Mononuclear cell (primary cell): ENCODE measurements around the gene GPC6. TPM values are rescaled to one million over a fixed set of nuclear protein-coding genes. Genes with fewer than 3 reads are reported as not detected.

Experiments
- H3K27me3 ChIP-seq: 2 replicates; pipeline ENCODE4 v1.6.0; 2011; ENCODE audit warnings: low read length, control low read depth; ENCODE audit not compliant: insufficient read depth
- H3K4me1 ChIP-seq: 2 replicates; pipeline ENCODE4 v1.5.1; 2011; ENCODE audit warnings: mild to moderate bottlenecking, low read length, control low read depth; ENCODE audit not compliant: insufficient read depth
- H3K4me3 ChIP-seq: 2 replicates; pipeline ENCODE4 v1.5.1; 2011; ENCODE audit warnings: mild to moderate bottlenecking, low read length, moderate library complexity
- H3K9me3 ChIP-seq: 2 replicates; pipeline ENCODE4 v1.5.1; 2011; ENCODE audit warnings: low read depth, mild to moderate bottlenecking, control low read depth, low read length
- total RNA-seq: library from RNA; depleted of rRNA; stranded (reverse); fragments of >200 nt; gene quantifications from one replicate; pipeline ENCODE4 v1.2.3, GENCODE V29; 2012

GPC6 gene
- total RNA-seq, 1 donor = 0.31 TPM

DNA sequence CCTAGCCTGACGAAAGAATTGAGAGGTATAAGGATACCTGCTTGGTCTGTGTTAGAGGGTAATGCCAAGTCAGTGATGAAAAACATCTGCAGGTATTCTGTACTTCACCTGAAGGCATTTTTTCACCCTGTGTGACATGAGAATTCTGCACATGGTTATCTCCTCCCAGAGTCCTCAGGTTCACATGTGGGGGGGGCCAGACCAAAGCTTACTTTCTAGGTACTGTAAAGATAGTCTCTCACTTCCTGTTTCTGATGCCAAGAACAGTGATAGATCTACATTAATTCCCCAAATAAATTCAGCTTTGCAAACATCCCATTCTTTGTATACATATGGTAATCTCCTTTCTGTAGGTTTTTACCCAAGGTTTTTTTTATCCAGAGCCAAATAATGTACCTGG is 53.4 kb downstream of the GPC6 start:
- H3K9me3 ChIP-seq = no peaks in the 10 kb centered on the region
- no peak overlapping the region for H3K4me3 ChIP-seq
- H3K27me3 ChIP-seq = no peaks in the 10 kb centered on the region
- no peaks in the 10 kb centered on the region for H3K4me1 ChIP-seq

DNA sequence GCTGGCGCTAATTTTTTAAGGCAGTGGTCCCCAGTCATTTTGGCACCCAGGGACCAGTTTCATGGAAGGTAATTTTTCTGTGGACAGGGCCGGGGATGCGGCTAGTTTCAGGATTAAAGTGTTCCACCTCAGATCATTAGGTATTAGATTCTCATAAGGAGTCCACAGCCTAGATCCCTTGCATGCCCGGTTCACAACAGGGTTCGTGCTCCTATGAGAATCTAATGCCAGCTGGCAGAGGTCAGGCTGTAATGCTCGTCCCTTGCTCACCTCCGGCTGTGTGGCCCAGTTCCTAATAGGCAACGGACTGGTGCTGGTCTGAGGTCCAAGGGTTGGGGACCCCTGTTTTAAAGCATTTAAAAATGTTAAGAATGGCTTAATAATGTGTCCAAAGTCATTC is 54.1 kb downstream of the GPC6 start:
- Histone ChIP-seq H3K4me3 (no peak overlapping the region), H3K9me3 (no peaks in the 10 kb centered on the region), H3K4me1 (no peaks in the 10 kb centered on the region), H3K27me3 (no peaks in the 10 kb centered on the region)

DNA sequence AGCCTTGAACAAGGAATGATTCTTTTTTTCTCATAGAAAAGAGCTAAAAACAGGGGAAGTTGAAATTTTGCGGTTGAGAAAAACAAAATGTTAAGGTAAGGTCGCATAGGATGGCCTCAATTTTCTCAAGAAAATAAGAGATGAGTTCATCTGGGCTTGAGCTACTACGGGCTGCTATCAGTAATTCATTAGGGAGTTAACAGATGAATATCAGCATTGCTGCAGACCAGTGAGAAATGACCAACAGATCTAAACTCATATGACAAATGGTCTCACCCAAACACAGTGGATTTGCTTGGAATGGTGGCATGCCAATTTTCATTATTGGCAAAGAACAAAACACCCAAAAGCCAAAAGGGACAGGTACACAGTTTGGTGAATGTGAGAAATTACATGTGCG is 56.6 kb downstream of the GPC6 start:
- no peaks in the 10 kb centered on the region for H3K9me3 ChIP-seq
- H3K4me1 ChIP-seq = no peaks in the 10 kb centered on the region
- no peak overlapping the region for H3K4me3 ChIP-seq
- no peaks in the 10 kb centered on the region for H3K27me3 ChIP-seq

DNA sequence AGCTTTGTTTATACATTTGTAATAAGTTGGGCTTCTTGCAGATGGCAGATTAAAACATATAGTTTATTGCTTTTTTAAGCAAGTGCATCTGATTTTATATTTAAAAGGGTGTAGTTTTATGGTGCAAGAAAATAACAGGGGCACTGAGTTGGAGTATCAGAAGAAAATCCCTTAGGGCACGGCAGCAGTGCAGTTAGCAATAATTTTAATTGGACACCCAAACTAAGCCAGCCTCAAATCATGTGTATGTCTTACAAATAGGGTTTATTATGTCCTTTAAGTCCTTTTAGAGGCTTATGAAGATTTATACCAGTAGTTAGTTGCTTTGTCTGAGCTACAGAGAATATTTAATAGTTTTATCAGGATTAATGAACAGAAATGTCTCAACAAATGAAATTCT is 57.5 kb downstream of the GPC6 start:
- Histone ChIP-seq H3K27me3 (no peaks in the 10 kb centered on the region), H3K4me1 (no peaks in the 10 kb centered on the region), H3K9me3 (no peaks in the 10 kb centered on the region), H3K4me3 (no peak overlapping the region)

DNA sequence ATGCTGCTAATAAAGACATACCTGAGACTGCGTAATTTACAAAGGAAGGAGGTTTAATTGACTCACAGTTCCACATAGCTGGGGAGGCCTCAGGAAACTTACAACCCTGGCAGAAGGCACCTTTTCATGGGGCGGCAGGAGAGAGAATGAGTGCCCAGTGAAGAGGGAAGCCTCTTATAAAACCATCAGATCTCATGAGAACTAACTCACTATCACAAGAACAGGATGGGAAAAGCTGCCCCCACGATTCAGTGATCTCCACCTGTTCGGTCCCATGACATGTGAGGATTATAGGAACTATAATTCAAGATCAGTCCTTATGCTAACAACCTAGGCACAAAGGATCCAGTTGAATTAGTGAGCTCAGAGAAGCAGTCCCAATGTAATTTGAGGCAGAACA is 59.4 kb downstream of the GPC6 start:
- Histone ChIP-seq H3K4me1 (no peaks in the 10 kb centered on the region), H3K27me3 (no peaks in the 10 kb centered on the region), H3K9me3 (no peaks in the 10 kb centered on the region), H3K4me3 (no peak overlapping the region)

DNA sequence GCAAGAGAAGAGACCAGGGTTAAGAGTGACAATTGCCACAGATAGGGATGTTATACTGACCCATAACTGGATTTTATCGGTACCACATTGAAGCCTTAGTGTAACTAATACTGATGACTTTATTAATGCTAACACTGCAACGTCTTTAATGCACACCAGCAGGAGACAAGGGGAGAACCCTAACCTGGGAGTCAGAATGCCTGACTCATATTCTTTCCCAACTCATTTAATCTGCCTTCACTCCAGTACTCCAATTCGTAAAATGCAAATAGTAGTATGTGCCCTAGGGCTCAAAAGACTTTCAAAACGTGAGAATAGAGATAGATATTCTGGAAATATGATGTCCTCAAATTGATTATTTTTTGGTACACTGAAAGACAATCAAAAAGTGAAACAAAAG is 62.4 kb downstream of the GPC6 start:
- Histone ChIP-seq H3K4me3 (no peak overlapping the region), H3K27me3 (no peaks in the 10 kb centered on the region), H3K9me3 (no peaks in the 10 kb centered on the region), H3K4me1 (no peaks in the 10 kb centered on the region)

DNA sequence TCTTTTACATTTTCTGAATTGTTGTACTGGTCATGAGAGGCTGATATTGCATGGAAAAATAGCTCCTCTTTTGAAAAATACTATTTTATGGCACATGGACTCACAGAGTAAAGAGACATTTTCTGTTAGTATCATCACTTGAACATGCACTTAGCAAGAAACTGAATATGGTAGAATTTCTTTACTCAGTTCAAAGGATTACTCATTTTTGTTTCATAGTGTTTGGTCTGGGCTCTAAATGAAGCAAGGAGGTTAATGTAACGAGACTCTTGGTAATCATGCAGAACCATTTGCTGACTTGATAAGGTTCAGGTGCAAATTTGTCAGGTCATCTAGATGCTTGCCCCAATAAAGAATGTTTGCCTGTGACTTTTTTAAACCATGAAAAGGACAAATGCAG is 63.2 kb downstream of the GPC6 start:
- no peaks in the 10 kb centered on the region for H3K9me3 ChIP-seq
- no peaks in the 10 kb centered on the region for H3K27me3 ChIP-seq
- H3K4me1 ChIP-seq = no peaks in the 10 kb centered on the region
- H3K4me3 ChIP-seq = no peak overlapping the region

DNA sequence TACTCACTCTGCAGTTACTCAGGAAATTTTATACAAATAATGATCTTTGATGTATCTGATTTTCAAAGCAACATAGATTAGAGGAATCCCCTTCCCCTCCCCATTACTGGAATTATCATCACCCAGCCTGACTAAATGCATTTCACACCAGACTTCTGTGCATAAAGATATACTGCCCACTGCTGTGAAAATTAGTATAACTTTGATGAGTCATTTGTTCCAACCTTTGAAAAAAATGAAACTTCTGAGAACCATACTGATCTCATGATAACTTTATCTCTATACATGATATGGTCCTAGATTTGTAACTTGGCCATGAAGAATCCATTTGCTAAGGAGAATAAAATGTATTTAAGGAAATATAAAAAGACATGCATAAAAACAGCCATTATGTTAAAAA is 63.9 kb downstream of the GPC6 start:
- Histone ChIP-seq H3K27me3 (no peaks in the 10 kb centered on the region), H3K4me1 (no peaks in the 10 kb centered on the region), H3K9me3 (no peaks in the 10 kb centered on the region), H3K4me3 (no peak overlapping the region)

DNA sequence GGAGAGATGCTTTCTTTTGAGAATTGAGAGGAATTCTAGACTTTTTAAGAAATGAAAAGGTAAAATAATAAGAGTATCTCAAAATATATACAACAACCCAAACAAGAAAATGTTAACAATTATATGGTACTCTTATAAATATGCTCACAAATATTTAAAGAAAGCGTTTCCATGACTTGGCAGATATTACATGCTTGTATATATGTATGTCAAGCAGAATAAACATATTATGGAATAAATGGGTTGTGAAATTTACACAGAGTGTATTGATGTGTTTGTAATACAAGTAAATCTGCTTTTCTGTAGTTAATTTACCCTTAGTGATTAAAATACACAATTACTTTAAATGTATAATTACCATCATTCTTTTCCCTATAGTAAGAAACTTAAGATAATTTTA is 65.8 kb downstream of the GPC6 start:
- H3K4me1 ChIP-seq = no peaks in the 10 kb centered on the region

DNA sequence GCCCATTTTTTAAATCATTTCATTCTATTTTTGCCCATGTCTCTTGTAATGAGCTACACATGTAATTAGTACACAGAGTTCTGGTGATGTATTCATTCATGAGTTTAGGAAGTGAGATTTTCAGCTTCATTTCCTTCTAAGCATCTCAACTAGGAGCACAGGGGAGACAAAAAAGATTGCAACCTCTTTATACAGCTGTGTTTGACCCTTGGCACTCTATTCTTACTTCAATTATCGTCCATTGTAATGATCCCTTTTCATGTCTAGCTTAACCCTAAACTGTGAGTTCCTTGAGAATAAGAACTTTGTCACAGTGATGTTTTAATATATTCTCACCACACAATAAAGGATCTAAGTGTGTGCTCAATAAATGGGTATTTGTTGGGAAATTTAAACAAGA is 67.1 kb downstream of the GPC6 start:
- H3K4me1 ChIP-seq = no peaks in the 10 kb centered on the region
- H3K27me3 ChIP-seq = no peaks in the 10 kb centered on the region
- H3K4me3 ChIP-seq = no peak overlapping the region
- no peaks in the 10 kb centered on the region for H3K9me3 ChIP-seq

More for the DNA sequence above, 65.8 kb downstream of the GPC6 start:
- no peaks in the 10 kb centered on the region for H3K27me3 ChIP-seq
- H3K4me3 ChIP-seq = no peak overlapping the region
- H3K9me3 ChIP-seq = no peaks in the 10 kb centered on the region

DNA sequence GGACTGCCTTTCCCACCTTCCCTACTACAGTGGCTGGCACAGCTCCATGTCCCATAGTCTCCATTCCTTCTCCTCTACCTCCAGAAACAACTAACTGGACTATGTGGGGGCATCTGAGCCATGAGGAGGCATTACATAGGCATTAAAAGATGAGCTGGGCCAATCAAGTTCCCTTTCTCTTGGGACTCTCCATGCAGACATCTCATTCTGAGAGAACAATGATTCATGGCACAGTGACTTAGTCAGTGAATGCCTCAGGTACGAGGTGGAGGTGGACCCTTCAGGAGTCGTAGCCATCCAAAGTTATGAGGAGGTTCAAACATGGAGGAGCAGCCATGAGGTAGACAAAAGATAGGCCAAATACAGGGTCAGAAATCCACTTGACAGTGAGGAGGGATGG is 70.0 kb downstream of the GPC6 start:
- Histone ChIP-seq H3K27me3 (no peaks in the 10 kb centered on the region), H3K4me1 (no peaks in the 10 kb centered on the region), H3K4me3 (no peak overlapping the region), H3K9me3 (no peaks in the 10 kb centered on the region)

DNA sequence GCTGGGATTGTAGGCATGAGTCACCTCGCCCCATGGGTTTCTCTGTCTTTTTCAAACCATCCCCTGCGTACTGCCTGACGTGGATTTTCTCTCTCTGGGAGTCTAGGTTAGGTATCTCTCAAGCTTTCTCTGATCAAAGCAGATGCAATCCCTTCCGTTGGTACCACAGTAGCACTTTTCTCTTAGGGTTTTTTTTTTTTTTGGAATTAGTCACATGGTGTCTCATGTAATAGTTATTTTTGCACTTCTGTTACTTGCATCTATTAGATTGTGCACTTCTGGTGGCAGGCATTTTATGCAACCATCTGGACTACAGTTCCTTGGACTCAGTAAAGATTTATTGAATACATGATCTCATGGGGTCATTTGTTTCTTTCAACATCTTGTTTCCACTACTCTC is 72.1 kb downstream of the GPC6 start:
- Histone ChIP-seq H3K4me3 (no peak overlapping the region), H3K27me3 (no peaks in the 10 kb centered on the region), H3K4me1 (no peaks in the 10 kb centered on the region), H3K9me3 (no peaks in the 10 kb centered on the region)

DNA sequence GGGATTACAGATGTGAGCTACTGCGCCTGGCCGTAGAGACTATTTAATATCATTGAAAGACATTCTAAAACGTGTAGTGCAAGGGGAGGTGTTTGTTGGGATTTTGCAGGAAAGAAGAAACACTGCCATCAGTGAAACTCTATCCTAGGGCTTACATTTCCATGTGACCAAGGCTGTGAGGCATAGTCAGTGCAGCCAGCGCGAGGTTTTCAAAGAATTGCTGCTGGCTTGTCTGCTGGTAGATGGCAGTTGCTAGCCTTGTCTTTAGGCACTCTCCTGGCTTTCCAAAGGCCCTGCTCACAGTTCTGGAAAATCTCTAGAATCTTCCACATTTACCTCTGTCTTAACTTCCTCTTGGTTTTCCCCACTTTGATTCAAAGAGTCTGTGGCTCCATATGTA is 77.5 kb downstream of the GPC6 start:
- Histone ChIP-seq H3K4me1 (no peaks in the 10 kb centered on the region), H3K4me3 (no peak overlapping the region), H3K27me3 (no peaks in the 10 kb centered on the region), H3K9me3 (no peaks in the 10 kb centered on the region)

DNA sequence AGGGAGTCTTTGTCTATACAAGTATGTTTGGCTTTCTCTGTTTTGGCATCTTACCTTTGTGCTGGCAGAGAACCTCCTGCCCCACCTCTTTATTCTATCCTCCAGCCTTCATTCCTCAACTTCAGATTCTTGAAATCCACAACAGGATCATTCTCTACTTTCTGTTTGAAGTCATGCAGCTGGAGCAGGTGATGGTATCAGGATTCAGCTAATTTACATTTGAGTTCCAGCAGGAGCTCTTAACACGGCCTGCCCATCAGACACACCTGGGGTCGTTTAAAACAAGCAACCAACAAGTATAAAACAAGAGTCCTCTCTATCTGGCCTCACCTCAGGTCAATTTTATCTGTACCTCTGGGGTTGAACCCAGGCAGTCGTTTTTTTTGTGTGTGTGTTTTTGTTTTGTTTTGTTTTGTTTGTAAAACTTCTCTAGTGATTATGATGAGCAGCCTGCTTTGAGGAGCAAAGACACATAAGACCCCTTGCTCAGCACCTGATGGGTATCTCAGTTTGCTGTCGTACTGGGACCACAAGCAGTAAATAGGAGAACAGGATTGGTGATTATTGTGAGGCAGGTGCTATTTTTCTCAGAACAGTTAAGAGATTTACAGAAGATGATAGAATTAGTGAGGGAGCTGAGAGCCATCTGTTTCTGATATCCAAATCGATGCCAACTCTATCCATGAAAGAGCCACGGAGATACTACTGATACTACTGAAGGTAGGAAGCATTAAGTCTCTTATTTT is 78.4 kb downstream of the GPC6 start:
- no peak overlapping the region for H3K4me3 ChIP-seq
- no peaks in the 10 kb centered on the region for H3K27me3 ChIP-seq
- H3K9me3 ChIP-seq = no peaks in the 10 kb centered on the region
- no peaks in the 10 kb centered on the region for H3K4me1 ChIP-seq

DNA sequence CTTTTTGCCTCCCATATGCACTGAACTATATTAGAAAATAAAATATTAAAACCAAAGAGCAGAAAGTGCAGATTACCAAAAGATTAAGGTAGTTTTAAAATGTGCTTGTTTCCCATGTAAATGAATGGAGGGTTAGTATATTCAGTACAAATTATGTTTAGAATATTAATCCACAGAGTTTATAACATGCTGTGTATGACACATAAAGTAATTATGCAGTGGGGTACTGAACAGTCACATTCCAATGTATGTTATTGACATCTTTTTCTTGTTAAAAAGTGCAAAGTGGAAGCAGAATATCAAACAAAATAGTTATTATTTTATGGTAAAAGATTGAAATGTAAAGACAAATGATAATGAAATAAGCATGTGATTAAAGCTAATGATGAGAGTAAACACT is 79.3 kb downstream of the GPC6 start:
- Histone ChIP-seq H3K4me3 (no peak overlapping the region), H3K4me1 (no peaks in the 10 kb centered on the region), H3K27me3 (no peaks in the 10 kb centered on the region), H3K9me3 (no peaks in the 10 kb centered on the region)

DNA sequence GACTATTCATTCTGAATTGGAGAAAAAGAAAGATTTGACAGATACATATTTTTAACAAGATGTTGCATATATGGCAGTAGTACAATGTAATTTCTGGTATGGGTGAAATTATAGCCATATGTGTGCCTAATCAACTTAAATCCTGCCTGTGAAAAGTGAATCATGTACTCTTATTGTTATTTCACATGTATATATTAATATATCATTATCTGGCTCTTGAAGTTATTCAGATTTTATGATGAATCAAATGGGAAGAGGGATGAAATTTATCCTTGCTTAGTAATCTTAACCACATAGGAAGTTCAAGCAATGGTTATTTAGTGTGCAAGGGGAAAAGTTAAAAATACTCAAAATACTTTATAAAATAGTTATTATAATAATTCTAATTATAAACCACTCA is 80.5 kb downstream of the GPC6 start:
- Histone ChIP-seq H3K9me3 (no peaks in the 10 kb centered on the region), H3K4me3 (no peak overlapping the region), H3K4me1 (no peaks in the 10 kb centered on the region), H3K27me3 (no peaks in the 10 kb centered on the region)
